Esophagus muscularis mucosa (tissue), 4 donors: ENCODE measurements around the gene KDM6A. TPM values are rescaled to one million over a fixed set of nuclear protein-coding genes. Genes with fewer than 3 reads are reported as not detected.

Experiments
- DNase-seq: peaks from one replicate; pipeline ENCODE4 v3.0.0-alpha.2; 2017; ENCODE audit errors: extremely low spot score
- H3K27ac ChIP-seq, 4 donors: fragments of 200-600 bp; sonication (generic); replicated peaks in 1 of 4; 1 replicate in 3 of 4; 2 replicates in 1 of 4; pipeline ENCODE4 v1.5.1; 2016 to 2019; ENCODE audit warnings: mild to moderate bottlenecking in 1 of 4
- H3K27me3 ChIP-seq, 4 donors: fragments of 200-600 bp; sonication (generic); one replicate each; pipeline versions ENCODE4 v1.5.1 to v1.6.0; 2016 to 2019
- H3K36me3 ChIP-seq, 4 donors: fragments of 200-600 bp; sonication (generic); one replicate each; pipeline ENCODE4 v1.5.1; 2016 to 2019
- H3K4me1 ChIP-seq, 4 donors: fragments of 200-600 bp; sonication (generic); one replicate each; pipeline ENCODE4 v1.5.1; 2016 to 2019
- H3K4me3 ChIP-seq, 4 donors: fragments of 200-600 bp; sonication (generic); 1 replicate in 2 of 4; 2 replicates in 2 of 4; pipeline ENCODE4 v1.5.1; 2016 to 2019; ENCODE audit warnings: mild to moderate bottlenecking in 4 of 4, moderate library complexity in 1 of 4
- H3K9me3 ChIP-seq, 4 donors: fragments of 200-600 bp; sonication (generic); 1 replicate in 3 of 4; 2 replicates in 1 of 4; pipeline ENCODE4 v1.5.1; 2016 to 2019
- CTCF ChIP-seq, 3 experiments: fragments of 200-600 bp in 2 of 3; fragments of 450-650 bp in 1 of 3; sonication (generic) in 2 of 3; IDR thresholded peaks; one replicate each; pipeline ENCODE4 v1.5.1; 2017 to 2019; ENCODE audit warnings: antibody characterized with exemption in 3 of 3, mild to moderate bottlenecking in 2 of 3, moderate library complexity in 1 of 3
- EP300 ChIP-seq: sonication (generic); formaldehyde crosslinking; IDR thresholded peaks from one replicate; pipeline ENCODE4 v1.6.1; 2017; ENCODE audit warnings: antibody characterized with exemption
- POLR2A ChIP-seq: fragments of 450-650 bp; IDR thresholded peaks from one replicate; pipeline ENCODE4 v1.6.1; 2017; ENCODE audit warnings: antibody characterized with exemption, moderate library complexity, mild to moderate bottlenecking, low read depth
- POLR2AphosphoS5 ChIP-seq, 2 donors: sonication (generic); formaldehyde crosslinking; IDR thresholded peaks; one replicate each; pipeline ENCODE4 v1.6.1; 2017; ENCODE audit warnings: antibody characterized with exemption in 2 of 2
- WGBS: methylation state at CpG from one replicate; pipeline ENCODE4 v1.1.5; 2018; 5-methylcytosine and 5-hydroxymethylcytosine counted together
- intact Hi-C: fragments of 100-400 bp; cut with DNase I; formaldehyde crosslinking; loops from one replicate; pipeline ENCODE4 v1.15.1; 2023
- total RNA-seq, 4 donors: library from RNA; depleted of rRNA; stranded (reverse); fragments of >200 nt; gene quantifications; one replicate each; pipeline versions ENCODE4 v1.1.0 to v1.2.1, GENCODE V29; 2016

KDM6A gene
- total RNA-seq, 4 donors from 2014 or later: 14.4 to 24.1 (median 23.2) TPM

DNA sequence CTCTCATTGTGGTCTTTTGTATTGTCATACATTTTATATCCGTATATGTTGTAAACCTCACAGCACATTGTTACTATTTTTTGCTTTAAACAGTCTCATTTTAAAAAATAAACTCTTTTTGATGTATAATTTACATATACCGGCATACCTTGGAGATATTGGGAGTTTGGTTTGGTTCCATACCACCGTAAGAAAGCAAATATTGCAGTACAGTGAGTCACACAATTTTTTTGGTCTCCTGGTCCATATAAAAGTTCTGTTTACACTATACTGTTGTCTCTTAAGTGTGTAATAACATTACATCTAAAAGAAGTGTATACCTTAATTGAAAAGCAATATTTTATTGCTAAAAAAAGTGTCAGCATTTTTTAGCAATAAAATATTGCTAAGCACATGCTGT is 70.0 kb downstream of the KDM6A start:
- Histone ChIP-seq H3K36me3 (no peaks in the 10 kb centered on the region), H3K4me1 (peaks cover 3 to 17% (median 5%) of the 10 kb centered on the region in 4 donors), H3K27me3 (no peaks in the 10 kb centered on the region), H3K4me3 (no peak overlapping the region), H3K27ac (no peak overlapping the region), H3K9me3 (peaks cover 0 to 15% (median 4%) of the 10 kb centered on the region in 4 donors)
- no peak for TF ChIP-seq EP300
- no peak for TF ChIP-seq POLR2AphosphoS5 (IDR thresholded peaks at IDR 0.05)
- no peak for TF ChIP-seq POLR2A
- no peak for TF ChIP-seq CTCF (IDR thresholded peaks at IDR 0.05)
- no peak for DNase-seq
- intact Hi-C loops: no loop called here
- 92% methylated on average over 3 of the region's 3 CpGs for WGBS

- intact Hi-C loops: no loop called here
- Histone ChIP-seq H3K27me3 (no peaks in the 10 kb centered on the region), H3K27ac (no peak overlapping the region), H3K36me3 (no peaks in the 10 kb centered on the region), H3K4me1 (peaks cover 0 to 15% (median 2%) of the 10 kb centered on the region in 4 donors), H3K9me3 (peaks cover 0 to 15% (median 4%) of the 10 kb centered on the region in 4 donors), H3K4me3 (no peak overlapping the region)
- TF ChIP-seq POLR2AphosphoS5 (IDR thresholded peaks at IDR 0.05): no peak
- no peak for DNase-seq
- WGBS: 100% methylated on average over 1 of the region's 1 CpG
Observed at GRCh38 chrX:44944894-44945293, 71.9 kb downstream of the KDM6A start.

GRCh38 chrX:44945736-44946135 is 72.7 kb downstream of the KDM6A start:
- 86% methylated on average over 4 of the region's 4 CpGs for WGBS
- peaks cover 0 to 15% (median 4%) of the 10 kb centered on the region in 4 donors for H3K9me3 ChIP-seq
- H3K4me3 ChIP-seq: no peak overlapping the region
- no peak for DNase-seq
- intact Hi-C loops: no loop called here
- peaks cover 3 to 23% (median 7%) of the 10 kb centered on the region in 4 donors for H3K4me1 ChIP-seq
- no peak overlapping the region for H3K27ac ChIP-seq
- no peaks in the 10 kb centered on the region for H3K36me3 ChIP-seq
- TF ChIP-seq CTCF (IDR thresholded peaks at IDR 0.05) (no peak), EP300 (no peak), POLR2AphosphoS5 (IDR thresholded peaks at IDR 0.05) (no peak), POLR2A (no peak)
- H3K27me3 ChIP-seq: no peaks in the 10 kb centered on the region

- Histone ChIP-seq H3K27me3 (no peaks in the 10 kb centered on the region), H3K9me3 (peaks cover 0 to 15% (median 4%) of the 10 kb centered on the region in 4 donors), H3K4me1 (peaks cover 8 to 33% (median 11%) of the 10 kb centered on the region in 4 donors), H3K36me3 (no peaks in the 10 kb centered on the region), H3K4me3 (no peak overlapping the region), H3K27ac (no peak overlapping the region)
- DNase-seq: no peak
- 96% methylated on average over 4 of the region's 4 CpGs for WGBS
- TF ChIP-seq POLR2AphosphoS5 (IDR thresholded peaks at IDR 0.05) (no peak), POLR2A (no peak), CTCF (IDR thresholded peaks at IDR 0.05) (no peak), EP300 (no peak)
- intact Hi-C loops: no loop called here
Observed at GRCh38 chrX:44946771-44947170, 73.8 kb downstream of the KDM6A start.

GRCh38 chrX:44947995-44948394 is 75.0 kb downstream of the KDM6A start:
- Histone ChIP-seq H3K4me1 (peaks cover 8 to 41% (median 15%) of the 10 kb centered on the region in 4 donors), H3K4me3 (no peak overlapping the region), H3K9me3 (peaks cover 0 to 15% (median 4%) of the 10 kb centered on the region in 4 donors), H3K27me3 (no peaks in the 10 kb centered on the region), H3K27ac (no peak overlapping the region), H3K36me3 (no peaks in the 10 kb centered on the region)
- WGBS: 95% methylated on average over 4 of the region's 4 CpGs
- TF ChIP-seq POLR2AphosphoS5 (IDR thresholded peaks at IDR 0.05) (no peak), CTCF (IDR thresholded peaks at IDR 0.05) (no peak)
- DNase-seq: no peak
- intact Hi-C loops: no loop called here
